Measurements from ENCODE around the gene HMBS. TPM values are rescaled to one million over a fixed set of nuclear protein-coding genes. Genes with fewer than 3 reads are reported as not detected.

The HMBS gene
- total RNA-seq, 3 donors from 2014 or later, result 5.6 to 21.6 (median 8.9) TPM

DNA sequence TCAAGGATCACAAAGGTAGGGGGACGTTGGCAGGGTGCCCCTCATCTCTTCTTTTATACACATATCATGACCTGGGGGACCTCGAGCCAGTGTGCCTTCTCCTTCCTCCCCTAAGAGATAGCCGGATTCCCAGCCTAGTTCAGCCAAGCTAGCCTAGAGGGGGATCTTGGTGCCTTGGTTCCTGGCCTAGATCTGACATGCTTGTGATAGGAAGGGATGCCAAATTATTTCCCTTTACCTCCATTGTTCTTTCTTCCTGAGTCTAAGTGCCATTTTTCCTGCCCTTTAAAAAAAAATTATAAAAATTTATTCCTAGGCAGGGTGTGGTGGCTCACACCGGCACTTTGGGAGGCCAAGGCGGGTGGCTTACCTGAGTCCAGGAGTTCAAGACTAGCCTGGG, 29.7 kb downstream of the HMBS start:
- H3K36me3 ChIP-seq, result peaks cover 4% of the 10 kb centered on the region
- TF ChIP-seq POLR2AphosphoS5 (IDR thresholded peaks at IDR 0.05), result no peak
- TF ChIP-seq, protein P1, sequence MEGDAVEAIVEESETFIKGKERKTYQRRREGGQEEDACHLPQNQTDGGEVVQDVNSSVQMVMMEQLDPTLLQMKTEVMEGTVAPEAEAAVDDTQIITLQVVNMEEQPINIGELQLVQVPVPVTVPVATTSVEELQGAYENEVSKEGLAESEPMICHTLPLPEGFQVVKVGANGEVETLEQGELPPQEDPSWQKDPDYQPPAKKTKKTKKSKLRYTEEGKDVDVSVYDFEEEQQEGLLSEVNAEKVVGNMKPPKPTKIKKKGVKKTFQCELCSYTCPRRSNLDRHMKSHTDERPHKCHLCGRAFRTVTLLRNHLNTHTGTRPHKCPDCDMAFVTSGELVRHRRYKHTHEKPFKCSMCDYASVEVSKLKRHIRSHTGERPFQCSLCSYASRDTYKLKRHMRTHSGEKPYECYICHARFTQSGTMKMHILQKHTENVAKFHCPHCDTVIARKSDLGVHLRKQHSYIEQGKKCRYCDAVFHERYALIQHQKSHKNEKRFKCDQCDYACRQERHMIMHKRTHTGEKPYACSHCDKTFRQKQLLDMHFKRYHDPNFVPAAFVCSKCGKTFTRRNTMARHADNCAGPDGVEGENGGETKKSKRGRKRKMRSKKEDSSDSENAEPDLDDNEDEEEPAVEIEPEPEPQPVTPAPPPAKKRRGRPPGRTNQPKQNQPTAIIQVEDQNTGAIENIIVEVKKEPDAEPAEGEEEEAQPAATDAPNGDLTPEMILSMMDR (IDR thresholded peaks at IDR 0.05), result no peak
- no peak for TF ChIP-seq POLR2A (IDR thresholded peaks at IDR 0.05)
- H3K27ac ChIP-seq, result no peak overlapping the region
- H3K4me3 ChIP-seq, result no peak overlapping the region
- no peaks in the 10 kb centered on the region for H3K9me3 ChIP-seq
- intact Hi-C loops (cut with DNase I; ENCODE audit: low total_unique reads), result no loop called here
- no peaks in the 10 kb centered on the region for H3K27me3 ChIP-seq
- H3K4me1 ChIP-seq, result no peaks in the 10 kb centered on the region
- no peak for DNase-seq (ENCODE audit: low spot score in 2 of 2)

DNA sequence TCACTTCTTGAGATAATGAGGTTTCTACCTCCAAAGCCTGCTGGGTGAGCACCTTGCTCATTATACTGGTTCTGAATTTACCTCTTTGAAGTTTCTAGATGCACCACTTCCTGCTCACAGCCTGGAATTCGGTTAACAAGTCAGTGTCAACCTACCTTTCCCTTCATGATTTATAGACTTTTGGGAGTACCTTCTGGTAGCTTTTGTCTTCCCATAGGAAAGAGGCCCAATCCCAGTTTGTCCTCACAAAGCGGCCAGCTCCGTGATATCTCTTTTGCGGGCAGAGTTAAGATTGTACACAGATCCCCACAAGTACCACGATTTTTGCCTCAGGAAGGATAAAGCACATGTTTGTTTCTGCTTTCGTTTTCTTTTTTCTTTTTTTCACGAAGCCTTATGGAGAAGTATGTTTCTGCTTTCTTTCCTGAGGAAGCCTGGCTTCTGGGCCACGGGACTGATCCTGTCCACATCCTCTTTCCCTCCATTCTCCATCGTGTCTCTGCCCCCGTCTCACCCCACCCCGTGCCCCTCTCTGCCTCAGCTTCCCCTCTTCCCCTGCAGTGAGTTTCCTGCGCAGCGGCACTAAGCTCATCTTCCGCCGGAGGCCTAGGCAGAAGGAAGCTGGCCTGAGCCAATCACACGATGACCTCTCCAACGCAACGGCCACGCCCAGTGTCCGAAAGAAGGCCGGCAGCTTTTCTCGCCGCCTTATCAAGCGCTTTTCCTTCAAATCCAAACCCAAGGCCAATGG, 31.0 kb downstream of the HMBS start:
- Histone ChIP-seq H3K4me3 (peak overlapping the region in 1 of 3 donors; percentile 13), H3K4me1 (peaks cover 0 to 4% of the 10 kb centered on the region in 2 donors), H3K9me3 (no peaks in the 10 kb centered on the region), H3K36me3 (peaks cover 4% of the 10 kb centered on the region), H3K27me3 (no peaks in the 10 kb centered on the region), H3K27ac (no peak overlapping the region)
- TF ChIP-seq POLR2A (IDR thresholded peaks at IDR 0.05) (no peak), POLR2AphosphoS5 (IDR thresholded peaks at IDR 0.05) (no peak)
- TF ChIP-seq, protein P1 (IDR thresholded peaks at IDR 0.05), result no peak
- intact Hi-C loops (cut with DNase I; ENCODE audit: low total_unique reads), result no loop called here
- DNase-seq (ENCODE audit: low spot score in 2 of 2), result no peak

DNA sequence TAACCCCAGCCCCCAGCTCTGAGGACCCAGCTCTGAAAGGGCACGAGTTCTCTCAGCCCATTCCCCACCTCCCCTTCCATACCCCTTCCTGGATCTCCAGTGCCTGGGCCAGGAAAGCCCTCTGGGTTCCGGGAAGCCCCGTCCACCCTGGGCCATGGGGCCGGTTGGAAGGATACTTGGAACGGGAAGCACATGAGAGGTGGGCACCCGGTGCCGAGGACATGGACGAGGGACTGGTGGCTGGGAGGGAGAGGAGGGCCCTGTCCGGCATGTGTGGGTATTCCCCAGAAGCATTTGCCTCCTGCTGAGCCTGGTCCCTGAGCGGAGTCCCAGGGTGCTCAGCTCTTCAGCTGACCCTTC, 31.5 kb downstream of the HMBS start:
- TF ChIP-seq, protein P1 (IDR thresholded peaks at IDR 0.05), result no peak
- no peak for TF ChIP-seq POLR2AphosphoS5 (IDR thresholded peaks at IDR 0.05)
- no peak for TF ChIP-seq POLR2A (IDR thresholded peaks at IDR 0.05)
- intact Hi-C loops (cut with DNase I; ENCODE audit: low total_unique reads), result no loop called here
- peaks cover 0 to 5% of the 10 kb centered on the region in 2 donors for H3K4me1 ChIP-seq
- peak overlapping the region in 1 of 3 donors; percentile 13 for H3K4me3 ChIP-seq
- no peaks in the 10 kb centered on the region for H3K9me3 ChIP-seq
- no peak for DNase-seq (ENCODE audit: low spot score in 2 of 2)
- H3K27me3 ChIP-seq, result no peaks in the 10 kb centered on the region
- peaks cover 4% of the 10 kb centered on the region for H3K36me3 ChIP-seq
- no peak overlapping the region for H3K27ac ChIP-seq

DNA sequence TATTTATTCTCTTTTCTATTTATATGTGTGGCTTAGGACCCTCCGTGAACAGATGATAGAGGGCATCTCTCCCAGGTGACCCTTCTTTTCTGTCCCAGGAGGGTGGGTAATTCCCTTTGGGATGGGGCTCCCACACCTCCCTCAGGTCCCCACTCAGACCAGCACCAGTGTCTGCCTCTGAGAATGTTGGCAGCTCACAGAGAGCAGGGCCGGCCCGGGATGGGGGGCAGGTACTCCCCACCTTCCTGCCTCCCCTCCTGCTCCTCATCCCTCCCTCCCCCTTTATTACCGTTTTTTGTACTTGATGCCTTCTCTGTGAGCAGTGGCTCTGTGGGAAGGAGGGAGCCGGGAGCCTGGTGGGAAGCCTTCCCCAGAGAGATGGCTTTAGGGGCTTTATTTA, 31.9 kb downstream of the HMBS start:
- TF ChIP-seq, protein P1 (IDR thresholded peaks at IDR 0.05), result no peak
- TF ChIP-seq POLR2AphosphoS5 (IDR thresholded peaks at IDR 0.05) (no peak), POLR2A (IDR thresholded peaks at IDR 0.05) (no peak)
- DNase-seq (ENCODE audit: low spot score in 2 of 2), result no peak
- Histone ChIP-seq H3K27ac (no peak overlapping the region), H3K4me3 (no peak overlapping the region), H3K4me1 (peaks cover 0 to 5% of the 10 kb centered on the region in 2 donors), H3K9me3 (no peaks in the 10 kb centered on the region), H3K27me3 (no peaks in the 10 kb centered on the region), H3K36me3 (peaks cover 4% of the 10 kb centered on the region)
- intact Hi-C loops (cut with DNase I; ENCODE audit: low total_unique reads), result no loop called here

DNA sequence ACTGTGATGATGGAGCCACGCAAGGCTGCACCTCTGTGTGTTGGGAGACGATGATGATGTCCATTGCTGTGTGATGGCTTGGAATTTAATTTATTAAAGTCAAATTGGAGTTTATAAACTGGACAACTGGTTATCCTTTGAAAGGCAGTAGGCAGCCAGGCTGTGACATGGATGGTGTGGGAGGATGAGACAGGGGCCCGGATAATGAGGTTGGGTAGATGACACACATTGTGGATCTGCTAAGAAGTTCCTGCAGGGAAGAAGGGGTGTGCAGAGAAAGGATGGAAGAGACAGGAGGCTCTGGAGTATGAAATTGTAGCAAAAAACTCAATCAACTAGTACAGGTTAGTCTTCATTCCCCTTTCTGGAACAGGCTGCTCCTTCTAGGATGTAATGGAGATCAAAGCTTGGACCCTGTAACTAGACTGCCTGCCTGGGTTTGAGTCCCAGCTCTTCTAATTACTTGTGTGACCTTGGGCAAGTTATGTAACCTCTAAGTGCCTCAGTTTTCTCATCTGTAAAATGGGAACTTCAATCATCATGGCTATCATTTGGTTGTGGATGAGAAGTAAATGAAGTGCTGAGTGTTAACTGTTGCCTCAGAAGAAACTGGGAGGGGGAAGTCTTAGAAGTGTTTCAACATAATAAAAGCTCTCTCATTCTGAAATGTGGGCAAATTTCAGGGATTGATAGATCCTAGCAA, 32.5 kb downstream of the HMBS start:
- TF ChIP-seq POLR2AphosphoS5 (IDR thresholded peaks at IDR 0.05) (no peak), POLR2A (IDR thresholded peaks at IDR 0.05) (no peak)
- TF ChIP-seq, protein P1 (IDR thresholded peaks at IDR 0.05), result no peak
- intact Hi-C loops (cut with DNase I; ENCODE audit: low total_unique reads), result no loop called here
- DNase-seq (ENCODE audit: low spot score in 2 of 2), result no peak
- Histone ChIP-seq H3K4me1 (peaks cover 0 to 7% of the 10 kb centered on the region in 2 donors), H3K27ac (no peak overlapping the region), H3K36me3 (peaks cover 4% of the 10 kb centered on the region), H3K9me3 (no peaks in the 10 kb centered on the region), H3K27me3 (no peaks in the 10 kb centered on the region), H3K4me3 (no peak overlapping the region)
